ENCODE results near the gene RUFY4. TPM values are rescaled to one million over a fixed set of nuclear protein-coding genes. Genes with fewer than 3 reads are reported as not detected.
"Not testable (repeated sequence)": the region's sequence is repeated elsewhere in the genome, so short reads cannot be mapped to it uniquely, and the experiment has no call there.

The RUFY4 gene
- total RNA-seq, 1 experiment from 2014 or later: 0.21 TPM

GRCh38 chr2:218041302-218042168, 27.5 kb upstream of the RUFY4 start:
- Mint-ChIP-seq H3K27ac (ENCODE audit: unreplicated experiment) (no peak overlapping the region), H3K9me3 (ENCODE audit: low read depth, unreplicated experiment) (no peaks in the 10 kb centered on the region), H3K4me1 (ENCODE audit: low read depth, unreplicated experiment) (no peaks in the 10 kb centered on the region), H3K4me3 (ENCODE audit: low read depth, unreplicated experiment) (no peak overlapping the region), H3K27me3 (ENCODE audit: unreplicated experiment) (peaks cover 85% of the 10 kb centered on the region), H3K36me3 (ENCODE audit: insufficient read depth, unreplicated experiment) (no peaks in the 10 kb centered on the region)
- no peak for TF ChIP-seq CTCF (IDR thresholded peaks at IDR 0.05; ENCODE audit: unreplicated experiment)
- CTCF ChIA-PET: interaction anchor here (1.4 kb wide), 1 partner anchor 256 kb away, joined by 3 read pairs; no protein-coding TSS in a partner anchor
- DNase-seq: no peak
- no TSS peak for BruUV-seq (replicated peaks)
- intact Hi-C loops (cut with micrococcal nuclease; ENCODE audit: unreplicated experiment): no loop called here

- intact Hi-C loops (cut with micrococcal nuclease; ENCODE audit: unreplicated experiment): no loop called here
- Mint-ChIP-seq H3K36me3 (ENCODE audit: insufficient read depth, unreplicated experiment) (no peaks in the 10 kb centered on the region), H3K9me3 (ENCODE audit: low read depth, unreplicated experiment) (no peaks in the 10 kb centered on the region), H3K27me3 (ENCODE audit: unreplicated experiment) (peaks cover 77% of the 10 kb centered on the region), H3K4me1 (ENCODE audit: low read depth, unreplicated experiment) (no peaks in the 10 kb centered on the region), H3K4me3 (ENCODE audit: low read depth, unreplicated experiment) (no peak overlapping the region), H3K27ac (ENCODE audit: unreplicated experiment) (no peak overlapping the region)
- BruUV-seq (replicated peaks): no TSS peak
- DNase-seq: no peak
- CTCF ChIA-PET: no interaction called here
- no peak for TF ChIP-seq CTCF (IDR thresholded peaks at IDR 0.05; ENCODE audit: unreplicated experiment)
Observed at GRCh38 chr2:218043100-218043499, 26.0 kb upstream of the RUFY4 start.

DNA sequence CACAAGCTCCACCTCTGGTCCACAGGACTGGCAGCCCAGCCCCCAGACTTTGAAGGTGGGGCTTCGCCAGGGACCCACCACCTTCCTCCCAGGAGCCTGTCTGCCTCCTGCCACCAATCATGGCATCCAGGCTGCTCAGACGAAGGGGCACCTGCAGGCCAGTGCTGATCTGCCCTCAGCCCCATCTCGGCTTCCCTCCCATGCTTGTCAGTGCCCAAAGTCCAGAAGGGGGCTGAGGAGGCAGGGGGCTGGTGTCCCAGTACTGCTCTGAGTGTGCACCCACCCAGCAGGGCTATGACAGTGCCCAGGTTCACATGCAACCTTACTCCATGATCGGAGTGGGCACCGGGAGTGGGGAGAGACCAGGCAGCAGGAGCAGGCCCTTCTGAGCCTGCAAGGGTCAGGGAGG, 25.3 kb upstream of the RUFY4 start:
- BruUV-seq (replicated peaks): no TSS peak
- no peak for DNase-seq
- no peak for TF ChIP-seq CTCF (IDR thresholded peaks at IDR 0.05; ENCODE audit: unreplicated experiment)
- Mint-ChIP-seq H3K4me1 (ENCODE audit: low read depth, unreplicated experiment) (no peaks in the 10 kb centered on the region), H3K4me3 (ENCODE audit: low read depth, unreplicated experiment) (no peak overlapping the region), H3K27me3 (ENCODE audit: unreplicated experiment) (peaks cover 77% of the 10 kb centered on the region), H3K9me3 (ENCODE audit: low read depth, unreplicated experiment) (no peaks in the 10 kb centered on the region), H3K27ac (ENCODE audit: unreplicated experiment) (no peak overlapping the region), H3K36me3 (ENCODE audit: insufficient read depth, unreplicated experiment) (no peaks in the 10 kb centered on the region)
- intact Hi-C loops (cut with micrococcal nuclease; ENCODE audit: unreplicated experiment): no loop called here
- CTCF ChIA-PET: no interaction called here

DNA sequence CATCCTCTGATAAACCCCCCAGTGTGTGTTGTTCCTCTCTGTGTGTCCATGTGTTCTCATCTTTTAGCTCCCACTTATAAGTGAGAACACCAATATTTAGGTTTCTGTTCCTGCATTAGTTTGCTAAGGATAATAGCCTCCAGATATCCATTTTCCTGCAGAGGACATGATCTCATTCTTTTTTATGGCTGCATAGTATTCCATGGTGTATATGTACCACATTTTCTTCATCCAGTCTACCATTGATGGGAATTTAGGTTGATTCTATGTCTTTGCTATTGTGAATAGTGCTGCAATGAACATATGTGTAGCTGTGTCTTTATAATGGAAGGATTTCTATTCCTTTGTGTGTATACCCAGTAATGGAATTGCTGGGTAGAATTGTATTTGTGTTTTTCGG, 24.5 kb upstream of the RUFY4 start:
- intact Hi-C loops (cut with micrococcal nuclease; ENCODE audit: unreplicated experiment); H3K9me3 Mint-ChIP-seq (ENCODE audit: low read depth, unreplicated experiment); DNase-seq; H3K4me3 Mint-ChIP-seq (ENCODE audit: low read depth, unreplicated experiment); BruUV-seq (replicated peaks); H3K36me3 Mint-ChIP-seq (ENCODE audit: insufficient read depth, unreplicated experiment); H3K4me1 Mint-ChIP-seq (ENCODE audit: low read depth, unreplicated experiment); H3K27ac Mint-ChIP-seq (ENCODE audit: unreplicated experiment): not testable (repeated sequence)
- peaks cover 77% of the 10 kb centered on the region for H3K27me3 Mint-ChIP-seq (ENCODE audit: unreplicated experiment)
- CTCF ChIA-PET: interaction anchor here (0.7 kb wide), 1 partner anchor 259 kb away, joined by 3 read pairs; no protein-coding TSS in a partner anchor

- Mint-ChIP-seq H3K4me3 (ENCODE audit: low read depth, unreplicated experiment) (no peak overlapping the region), H3K27me3 (ENCODE audit: unreplicated experiment) (peaks cover 72% of the 10 kb centered on the region), H3K9me3 (ENCODE audit: low read depth, unreplicated experiment) (no peaks in the 10 kb centered on the region), H3K27ac (ENCODE audit: unreplicated experiment) (no peak overlapping the region), H3K36me3 (ENCODE audit: insufficient read depth, unreplicated experiment) (no peaks in the 10 kb centered on the region), H3K4me1 (ENCODE audit: low read depth, unreplicated experiment) (no peaks in the 10 kb centered on the region)
- no peak for DNase-seq
- intact Hi-C loops (cut with micrococcal nuclease; ENCODE audit: unreplicated experiment): no loop called here
- no peak for TF ChIP-seq CTCF (IDR thresholded peaks at IDR 0.05; ENCODE audit: unreplicated experiment)
- BruUV-seq (replicated peaks): no TSS peak
- CTCF ChIA-PET: interaction anchor here (0.7 kb wide), 1 partner anchor 9 kb away, joined by 3 read pairs; no protein-coding TSS in a partner anchor
Observed at GRCh38 chr2:218046238-218046637, 22.8 kb upstream of the RUFY4 start.
